GM12873 (cell line): ENCODE results near the gene ALAS1.

Source experiments
- CTCF ChIP-seq: IDR thresholded peaks from 2 replicates; pipeline ENCODE4 v1.5.1; 2012; ENCODE audit warnings: low read depth, mild to moderate bottlenecking, moderate library complexity, low read length, control low read depth; ENCODE audit not compliant: insufficient read depth; ENCODE audit errors: missing control alignments

Gene ALAS1

DNA sequence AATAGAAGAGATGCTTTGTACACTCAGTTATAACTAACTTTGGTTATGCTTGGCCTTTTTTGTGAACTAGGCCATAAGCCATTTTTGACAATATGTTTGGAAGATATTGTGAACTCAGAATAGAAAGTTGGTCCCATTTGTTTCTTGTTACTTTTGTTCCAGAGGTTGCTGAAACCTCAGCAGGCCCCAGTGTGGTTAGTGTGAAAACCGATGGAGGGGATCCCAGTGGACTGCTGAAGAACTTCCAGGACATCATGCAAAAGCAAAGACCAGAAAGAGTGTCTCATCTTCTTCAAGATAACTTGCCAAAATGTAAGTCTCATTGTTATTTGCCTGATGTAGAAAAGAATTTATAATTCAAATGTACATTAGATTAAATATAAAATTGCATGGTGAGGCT, 5.7 kb downstream of the ALAS1 start:
- TF ChIP-seq CTCF = no peak

DNA sequence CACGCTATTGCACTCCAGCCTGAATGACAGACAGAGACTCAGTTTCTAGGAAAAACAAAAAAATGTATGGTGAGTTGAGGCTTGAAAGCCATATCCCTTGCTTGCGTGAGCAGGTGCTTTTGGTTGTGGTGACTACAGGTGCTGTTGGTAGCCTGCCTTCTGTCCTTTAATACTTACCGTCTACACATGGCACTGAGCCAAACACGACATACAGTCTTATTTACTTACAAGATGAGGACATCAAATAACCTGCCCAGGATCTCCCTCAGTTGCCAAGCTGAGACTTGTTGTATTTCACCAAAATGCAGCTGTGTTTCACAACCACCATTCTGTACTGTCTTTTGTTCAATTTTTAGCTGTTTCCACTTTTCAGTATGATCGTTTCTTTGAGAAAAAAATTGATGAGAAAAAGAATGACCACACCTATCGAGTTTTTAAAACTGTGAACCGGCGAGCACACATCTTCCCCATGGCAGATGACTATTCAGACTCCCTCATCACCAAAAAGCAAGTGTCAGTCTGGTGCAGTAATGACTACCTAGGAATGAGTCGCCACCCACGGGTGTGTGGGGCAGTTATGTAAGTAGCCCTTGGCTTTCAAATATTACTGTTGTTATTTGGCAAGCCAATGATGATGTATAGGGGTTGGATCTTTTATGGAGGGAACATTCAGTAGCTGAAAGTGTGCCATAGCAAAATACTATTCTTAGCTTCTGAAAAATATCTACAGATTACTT, 6.5 kb downstream of the ALAS1 start:
- TF ChIP-seq CTCF = no peak

DNA sequence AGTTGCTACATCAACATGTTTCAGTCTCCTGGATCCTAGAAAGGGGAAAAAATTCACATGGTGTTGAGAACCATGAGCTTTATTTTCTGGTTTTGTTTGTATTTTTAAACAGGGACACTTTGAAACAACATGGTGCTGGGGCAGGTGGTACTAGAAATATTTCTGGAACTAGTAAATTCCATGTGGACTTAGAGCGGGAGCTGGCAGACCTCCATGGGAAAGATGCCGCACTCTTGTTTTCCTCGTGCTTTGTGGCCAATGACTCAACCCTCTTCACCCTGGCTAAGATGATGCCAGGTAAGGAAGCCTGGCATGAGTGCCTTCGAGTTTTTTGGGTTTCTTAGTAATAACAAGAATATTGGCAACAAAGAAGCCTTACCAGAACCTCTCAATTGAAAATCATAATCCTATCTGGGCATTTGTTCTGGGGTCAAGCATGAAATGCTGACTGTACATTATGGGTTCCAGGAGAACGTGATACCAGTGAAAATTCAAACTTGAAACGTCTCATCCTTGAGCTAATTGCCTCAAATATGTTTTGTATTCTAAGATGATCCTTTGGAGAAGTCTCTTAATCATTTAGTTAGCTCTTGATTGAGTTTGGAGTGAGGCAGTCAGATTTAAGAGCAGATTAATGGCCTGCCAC, 7.9 kb downstream of the ALAS1 start:
- TF ChIP-seq CTCF = no peak

DNA sequence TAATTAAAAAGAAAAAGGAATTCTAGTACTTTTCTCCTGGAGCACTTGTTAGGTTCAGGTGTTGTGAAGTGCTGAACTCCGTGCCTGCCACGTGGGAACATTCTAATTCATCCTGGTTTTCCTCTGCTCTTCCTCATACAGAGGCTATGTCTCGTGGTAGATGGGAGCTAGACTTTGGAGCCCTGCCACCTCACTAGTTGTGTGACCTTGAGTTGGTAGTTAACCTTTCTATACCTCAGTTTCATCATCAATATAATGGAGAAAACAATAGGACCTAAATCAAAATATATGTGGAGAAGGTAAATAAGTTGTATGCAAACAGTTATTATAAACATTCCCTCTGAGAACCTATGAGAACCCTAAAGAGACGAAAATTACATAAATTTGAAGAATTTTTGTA, 10.6 kb downstream of the ALAS1 start:
- no peak for TF ChIP-seq CTCF

- TF ChIP-seq CTCF = no peak
Observed at GRCh38 chr3:52210037-52210436, 12.1 kb downstream of the ALAS1 start.

- TF ChIP-seq CTCF = no peak
Observed at GRCh38 chr3:52210550-52211046, 12.6 kb downstream of the ALAS1 start.

- TF ChIP-seq CTCF = no peak
Observed at GRCh38 chr3:52211268-52211891, 13.4 kb downstream of the ALAS1 start.
